IPS-18a (cell line): ENCODE measurements around the gene PAK1.

ENCODE experiments used
- H3K27ac ChIP-seq: one replicate; pipeline ENCODE4 v1.5.1; 2013; ENCODE audit warnings: low read length
- H3K27me3 ChIP-seq: one replicate; pipeline ENCODE4 v1.6.1; 2013; ENCODE audit warnings: mild to moderate bottlenecking, low read length; ENCODE audit not compliant: control insufficient read depth, insufficient read depth
- H3K36me3 ChIP-seq: one replicate; pipeline ENCODE4 v1.6.1; 2013; ENCODE audit warnings: low read depth, low read length; ENCODE audit not compliant: control insufficient read depth
- H3K4me1 ChIP-seq: one replicate; pipeline ENCODE4 v1.6.1; 2013; ENCODE audit warnings: low read depth, low read length; ENCODE audit not compliant: control insufficient read depth
- H3K4me3 ChIP-seq: one replicate; pipeline ENCODE4 v1.5.1; 2013; ENCODE audit warnings: low read length
- H3K9ac ChIP-seq: one replicate; pipeline ENCODE4 v1.6.1; 2013; ENCODE audit warnings: mild to moderate bottlenecking, low read length, moderate library complexity
- H3K9me3 ChIP-seq: one replicate; pipeline ENCODE4 v1.6.1; 2013; ENCODE audit warnings: low read depth, low read length; ENCODE audit not compliant: control insufficient read depth

PAK1 gene

GRCh38 chr11:77431813-77432212, 42.1 kb downstream of the PAK1 start:
- Histone ChIP-seq H3K27ac (no peak overlapping the region), H3K27me3 (no peaks in the 10 kb centered on the region), H3K9me3 (no peaks in the 10 kb centered on the region), H3K4me1 (peaks cover 7% of the 10 kb centered on the region), H3K4me3 (no peak overlapping the region), H3K36me3 (no peaks in the 10 kb centered on the region), H3K9ac (no peak overlapping the region)

- no peak overlapping the region for H3K27ac ChIP-seq
- H3K4me1 ChIP-seq: peaks cover 14% of the 10 kb centered on the region
- no peak overlapping the region for H3K4me3 ChIP-seq
- H3K9me3 ChIP-seq: no peaks in the 10 kb centered on the region
- no peaks in the 10 kb centered on the region for H3K36me3 ChIP-seq
- no peak overlapping the region for H3K9ac ChIP-seq
- H3K27me3 ChIP-seq: no peaks in the 10 kb centered on the region
These were observed 45.3 kb downstream of the PAK1 start for GRCh38 chr11:77428598-77428997.

- H3K9ac ChIP-seq: no peak overlapping the region
- no peak overlapping the region for H3K4me3 ChIP-seq
- peaks cover 27% of the 10 kb centered on the region for H3K4me1 ChIP-seq
- H3K27me3 ChIP-seq: no peaks in the 10 kb centered on the region
- no peaks in the 10 kb centered on the region for H3K36me3 ChIP-seq
- no peaks in the 10 kb centered on the region for H3K9me3 ChIP-seq
- H3K27ac ChIP-seq: no peak overlapping the region
These were observed 48.5 kb downstream of the PAK1 start for GRCh38 chr11:77425346-77425745.

- no peaks in the 10 kb centered on the region for H3K9me3 ChIP-seq
- no peak overlapping the region for H3K9ac ChIP-seq
- no peak overlapping the region for H3K4me3 ChIP-seq
- H3K4me1 ChIP-seq: peaks cover 32% of the 10 kb centered on the region
- no peaks in the 10 kb centered on the region for H3K36me3 ChIP-seq
- no peak overlapping the region for H3K27ac ChIP-seq
- H3K27me3 ChIP-seq: no peaks in the 10 kb centered on the region
These were observed 49.2 kb downstream of the PAK1 start for GRCh38 chr11:77424644-77425043.

GRCh38 chr11:77423624-77424023, 50.3 kb downstream of the PAK1 start:
- no peaks in the 10 kb centered on the region for H3K36me3 ChIP-seq
- H3K4me1 ChIP-seq: peaks cover 39% of the 10 kb centered on the region
- H3K27me3 ChIP-seq: no peaks in the 10 kb centered on the region
- no peak overlapping the region for H3K9ac ChIP-seq
- no peak overlapping the region for H3K27ac ChIP-seq
- no peaks in the 10 kb centered on the region for H3K9me3 ChIP-seq
- no peak overlapping the region for H3K4me3 ChIP-seq

GRCh38 chr11:77422687-77423086, 51.2 kb downstream of the PAK1 start:
- Histone ChIP-seq H3K4me1 (peaks cover 45% of the 10 kb centered on the region), H3K27ac (no peak overlapping the region), H3K9ac (no peak overlapping the region), H3K9me3 (no peaks in the 10 kb centered on the region), H3K27me3 (no peaks in the 10 kb centered on the region), H3K36me3 (no peaks in the 10 kb centered on the region), H3K4me3 (no peak overlapping the region)

- Histone ChIP-seq H3K4me3 (no peak overlapping the region), H3K9me3 (no peaks in the 10 kb centered on the region), H3K36me3 (no peaks in the 10 kb centered on the region), H3K27ac (no peak overlapping the region), H3K9ac (no peak overlapping the region), H3K27me3 (no peaks in the 10 kb centered on the region), H3K4me1 (peaks cover 39% of the 10 kb centered on the region)
These were observed 52.7 kb downstream of the PAK1 start for GRCh38 chr11:77421041-77421723.

GRCh38 chr11:77418971-77419597, 54.8 kb downstream of the PAK1 start:
- Histone ChIP-seq H3K4me3 (no peak overlapping the region), H3K36me3 (no peaks in the 10 kb centered on the region), H3K9ac (no peak overlapping the region), H3K4me1 (peaks cover 44% of the 10 kb centered on the region), H3K9me3 (no peaks in the 10 kb centered on the region), H3K27ac (no peak overlapping the region), H3K27me3 (no peaks in the 10 kb centered on the region)

GRCh38 chr11:77418155-77418970, 55.5 kb downstream of the PAK1 start:
- Histone ChIP-seq H3K36me3 (no peaks in the 10 kb centered on the region), H3K9ac (no peak overlapping the region), H3K27ac (no peak overlapping the region), H3K4me1 (peaks cover 38% of the 10 kb centered on the region), H3K9me3 (no peaks in the 10 kb centered on the region), H3K4me3 (no peak overlapping the region), H3K27me3 (no peaks in the 10 kb centered on the region)

GRCh38 chr11:77416357-77416756, 57.5 kb downstream of the PAK1 start:
- H3K9me3 ChIP-seq: no peaks in the 10 kb centered on the region
- H3K4me1 ChIP-seq: peaks cover 40% of the 10 kb centered on the region
- H3K36me3 ChIP-seq: no peaks in the 10 kb centered on the region
- H3K9ac ChIP-seq: no peak overlapping the region
- H3K27me3 ChIP-seq: no peaks in the 10 kb centered on the region
- H3K27ac ChIP-seq: no peak overlapping the region
- no peak overlapping the region for H3K4me3 ChIP-seq

GRCh38 chr11:77413850-77414460, 59.9 kb downstream of the PAK1 start:
- H3K27ac ChIP-seq: no peak overlapping the region
- no peaks in the 10 kb centered on the region for H3K27me3 ChIP-seq
- H3K9ac ChIP-seq: no peak overlapping the region
- no peaks in the 10 kb centered on the region for H3K9me3 ChIP-seq
- no peaks in the 10 kb centered on the region for H3K36me3 ChIP-seq
- no peak overlapping the region for H3K4me3 ChIP-seq
- H3K4me1 ChIP-seq: peaks cover 36% of the 10 kb centered on the region
